Stomach (tissue), 4 donors: ENCODE results near the gene CISH.

Source experiments
- EP300 ChIP-seq: sonication (generic); formaldehyde crosslinking; IDR thresholded peaks from one replicate; pipeline ENCODE4 v1.6.1; 2017; ENCODE audit warnings: antibody characterized with exemption
- POLR2A ChIP-seq, 4 donors: fragments of 450-650 bp; IDR thresholded peaks; one replicate each; pipeline ENCODE4 v1.6.1; 2016; ENCODE audit warnings: antibody characterized with exemption in 4 of 4, control low read depth in 2 of 4, mild to moderate bottlenecking in 1 of 4, moderate library complexity in 1 of 4
- TF ChIP-seq, protein P1 (sequence below), 7 experiments: fragments of 450-650 bp in 4 of 7; fragments of 200-600 bp in 3 of 7; sonication (generic) in 3 of 7; IDR thresholded peaks; one replicate each; pipeline ENCODE4 v1.5.1; 2016 to 2019; ENCODE audit warnings: antibody characterized with exemption in 7 of 7, control low read depth in 2 of 7, mild to moderate bottlenecking in 1 of 7

GRCh38 chr3:50588759-50589433, 22.7 kb downstream of the CISH start:
- TF ChIP-seq, protein P1, sequence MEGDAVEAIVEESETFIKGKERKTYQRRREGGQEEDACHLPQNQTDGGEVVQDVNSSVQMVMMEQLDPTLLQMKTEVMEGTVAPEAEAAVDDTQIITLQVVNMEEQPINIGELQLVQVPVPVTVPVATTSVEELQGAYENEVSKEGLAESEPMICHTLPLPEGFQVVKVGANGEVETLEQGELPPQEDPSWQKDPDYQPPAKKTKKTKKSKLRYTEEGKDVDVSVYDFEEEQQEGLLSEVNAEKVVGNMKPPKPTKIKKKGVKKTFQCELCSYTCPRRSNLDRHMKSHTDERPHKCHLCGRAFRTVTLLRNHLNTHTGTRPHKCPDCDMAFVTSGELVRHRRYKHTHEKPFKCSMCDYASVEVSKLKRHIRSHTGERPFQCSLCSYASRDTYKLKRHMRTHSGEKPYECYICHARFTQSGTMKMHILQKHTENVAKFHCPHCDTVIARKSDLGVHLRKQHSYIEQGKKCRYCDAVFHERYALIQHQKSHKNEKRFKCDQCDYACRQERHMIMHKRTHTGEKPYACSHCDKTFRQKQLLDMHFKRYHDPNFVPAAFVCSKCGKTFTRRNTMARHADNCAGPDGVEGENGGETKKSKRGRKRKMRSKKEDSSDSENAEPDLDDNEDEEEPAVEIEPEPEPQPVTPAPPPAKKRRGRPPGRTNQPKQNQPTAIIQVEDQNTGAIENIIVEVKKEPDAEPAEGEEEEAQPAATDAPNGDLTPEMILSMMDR (IDR thresholded peaks at IDR 0.05) = no peak
- no peak for TF ChIP-seq EP300
- no peak for TF ChIP-seq POLR2A (IDR thresholded peaks at IDR 0.05)
